HepG2 (cell line): ENCODE results near the gene L3MBTL1. TPM values are rescaled to one million over a fixed set of nuclear protein-coding genes. Genes with fewer than 3 reads are reported as not detected.

Source experiments
- ATF7 ChIP-seq, 2 experiments: fragments of 450-650 bp in 1 of 2; sonication (generic) in 1 of 2; formaldehyde crosslinking in 1 of 2; IDR thresholded peaks; 2 replicates each; pipeline versions ENCODE4 v1.4.0 to v1.6.1; 2016 to 2020; ENCODE audit warnings: antibody characterized with exemption in 1 of 2, mild to moderate bottlenecking in 1 of 2, missing genetic modification reagents in 1 of 2
- DPF2 ChIP-seq: sonication (generic); formaldehyde crosslinking; IDR thresholded peaks from 2 replicates; pipeline ENCODE4 v1.4.0; 2020; ENCODE audit warnings: mild to moderate bottlenecking, low read depth, missing genetic modification reagents, borderline replicate concordance
- MZF1 ChIP-seq: sonication (generic); formaldehyde crosslinking; IDR thresholded peaks from 2 replicates; pipeline ENCODE4 v1.8.1; 2023; ENCODE audit warnings: mild to moderate bottlenecking, missing genetic modification reagents, borderline replicate concordance
- NR1H2 ChIP-seq: sonication (generic); formaldehyde crosslinking; IDR thresholded peaks from 2 replicates; pipeline ENCODE4 v1.8.1; 2022; ENCODE audit warnings: low read depth, missing genetic modification reagents, borderline replicate concordance
- POLR2AphosphoS5 ChIP-seq: IDR thresholded peaks from 2 replicates; pipeline ENCODE4 v1.6.1; 2012; ENCODE audit warnings: low read depth, low read length
- RNF219 ChIP-seq: sonication (generic); formaldehyde crosslinking; IDR thresholded peaks from 2 replicates; pipeline ENCODE4 v1.5.0; 2020; ENCODE audit warnings: mild to moderate bottlenecking, missing genetic modification reagents
- SRSF4 ChIP-seq: fragments of 200-400 bp; formaldehyde crosslinking; IDR thresholded peaks from one replicate; pipeline ENCODE4 v1.6.1; 2018; ENCODE audit warnings: mild to moderate bottlenecking, low read depth, low read length, moderate library complexity; ENCODE audit not compliant: poor library complexity, severe bottlenecking
- SSRP1 ChIP-seq: IDR thresholded peaks from 2 replicates; pipeline ENCODE4 v1.6.1; 2016; ENCODE audit warnings: control low read depth
- ZC3H4 ChIP-seq: sonication (generic); formaldehyde crosslinking; IDR thresholded peaks from 2 replicates; pipeline ENCODE4 v1.4.0; 2020; ENCODE audit warnings: missing genetic modification reagents, borderline replicate concordance
- ZFP41 ChIP-seq: sonication (generic); formaldehyde crosslinking; IDR thresholded peaks from 2 replicates; pipeline ENCODE4 v1.4.0; 2020; ENCODE audit warnings: mild to moderate bottlenecking, missing genetic modification reagents, borderline replicate concordance
- ZNF235 ChIP-seq: sonication (generic); formaldehyde crosslinking; IDR thresholded peaks from 2 replicates; pipeline ENCODE4 v1.8.1; 2023; ENCODE audit warnings: mild to moderate bottlenecking, missing genetic modification reagents, borderline replicate concordance
- ZNF30 ChIP-seq: sonication (generic); formaldehyde crosslinking; IDR thresholded peaks from 2 replicates; pipeline ENCODE4 v1.5.0; 2020; ENCODE audit warnings: mild to moderate bottlenecking, missing genetic modification reagents
- ZNF350 ChIP-seq: sonication (generic); formaldehyde crosslinking; IDR thresholded peaks from 2 replicates; pipeline ENCODE4 v1.4.0; 2020; ENCODE audit warnings: mild to moderate bottlenecking, low read depth, missing genetic modification reagents, borderline replicate concordance
- ZNF382 ChIP-seq: sonication (generic); formaldehyde crosslinking; IDR thresholded peaks from 2 replicates; pipeline ENCODE4 v1.5.0; 2020; ENCODE audit warnings: missing genetic modification reagents, mild to moderate bottlenecking, borderline replicate concordance
- ZNF383 ChIP-seq: sonication (generic); formaldehyde crosslinking; IDR thresholded peaks from 2 replicates; pipeline ENCODE4 v1.4.0; 2020; ENCODE audit warnings: missing genetic modification reagents, mild to moderate bottlenecking, borderline replicate concordance
- ZNF543 ChIP-seq: sonication (generic); formaldehyde crosslinking; IDR thresholded peaks from 2 replicates; pipeline ENCODE4 v1.4.0; 2020; ENCODE audit warnings: mild to moderate bottlenecking, missing genetic modification reagents
- ZNF547 ChIP-seq: sonication (generic); formaldehyde crosslinking; IDR thresholded peaks from 2 replicates; pipeline ENCODE4 v1.5.1; 2020; ENCODE audit warnings: mild to moderate bottlenecking, missing genetic modification reagents
- ZNF598 ChIP-seq: sonication (generic); formaldehyde crosslinking; IDR thresholded peaks from 2 replicates; pipeline ENCODE4 v1.5.1; 2020; ENCODE audit warnings: mild to moderate bottlenecking, missing genetic modification reagents, borderline replicate concordance
- polyA plus RNA-seq, 8 experiments: library from polyadenylated mRNA; depleted of rRNA in 3 of 8; stranded (reverse) in 7 of 8; unstranded in 1 of 8; fragments of >200 nt; fragmentation: Illumina TruSeq in 4 of 8; extraction: Trizol in 4 of 8; gene quantifications; 2 replicates each; pipeline versions ENCODE4 v1.2.1 to v1.2.3, GENCODE V29; 2011 to 2016; ENCODE audit warnings: low read depth in 4 of 8, missing spikeins in 1 of 8, mixed read lengths in 1 of 8; ENCODE audit not compliant: insufficient read depth in 1 of 8
- total RNA-seq, 5 experiments: library from RNA; depleted of rRNA; stranded (reverse); fragments of >200 nt; fragmentation: Illumina TruSeq; extraction: Trizol; gene quantifications; 2 replicates each; pipeline ENCODE4 v1.2.3, GENCODE V29; 2016; ENCODE audit warnings: low read depth in 1 of 5
- TF ChIP-seq, protein P1 (sequence below): sonication (generic); formaldehyde crosslinking; IDR thresholded peaks from 2 replicates; pipeline ENCODE4 v1.5.0; 2020; ENCODE audit warnings: missing genetic modification reagents, mild to moderate bottlenecking, borderline replicate concordance
- TF ChIP-seq, protein P2 (sequence below): sonication (generic); formaldehyde crosslinking; IDR thresholded peaks from 2 replicates; pipeline ENCODE4 v1.5.0; 2020; ENCODE audit warnings: mild to moderate bottlenecking, missing genetic modification reagents, moderate library complexity
- TF ChIP-seq, protein P3 (sequence below): IDR thresholded peaks from 2 replicates; pipeline ENCODE4 v1.6.1; 2016; ENCODE audit warnings: low read depth
- TF ChIP-seq, protein P4 (sequence below): fragments of 450-650 bp; IDR thresholded peaks from 2 replicates; pipeline ENCODE4 v1.6.1; 2017

Gene L3MBTL1
- total and polyA plus RNA-seq, 2 of the 13 experiments (the other 11 are each of a cell fraction or from before 2014, with no cell fraction given), result 9.0 to 17.8 TPM

DNA sequence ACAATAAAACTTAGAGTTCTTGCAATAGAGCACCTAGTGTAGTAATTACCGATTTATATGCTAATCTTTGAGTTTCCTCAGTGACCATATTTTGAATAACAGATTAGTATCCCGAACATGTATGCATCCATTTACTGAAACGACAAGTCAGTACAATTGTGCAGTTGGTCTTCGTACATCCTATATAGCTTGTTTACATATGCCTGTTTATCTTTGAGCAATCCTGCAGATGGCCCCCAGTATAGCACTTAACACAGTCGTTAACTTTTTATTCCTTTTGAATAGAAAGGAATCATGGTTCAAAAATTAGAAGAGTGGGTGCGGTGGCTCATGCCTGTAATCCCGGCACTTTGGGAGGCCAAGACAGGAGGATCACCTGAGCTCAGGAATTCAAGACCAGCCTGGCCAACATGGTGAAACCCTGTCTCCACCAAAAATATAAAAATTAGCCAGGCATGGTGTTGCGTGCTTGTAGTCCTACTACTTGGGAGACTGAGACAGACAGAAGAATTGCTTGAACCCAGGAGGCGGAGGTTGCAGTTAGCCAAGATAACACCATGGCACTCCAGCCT is 43.2 kb upstream of the L3MBTL1 start (continued):
- no peak for TF ChIP-seq RNF219 (CRISPR knock-in tag)
- TF ChIP-seq ZNF30 (CRISPR knock-in tag), result no peak
- TF ChIP-seq ZNF598, result no peak
- TF ChIP-seq ZFP41 (CRISPR knock-in tag), result no peak
- no peak for TF ChIP-seq ZNF235
- peak; percentile 21; the same call in 1 of the 2 replicates for TF ChIP-seq POLR2AphosphoS5
- TF ChIP-seq ZNF382, result no peak
- TF ChIP-seq SRSF4, result peak; percentile 46
- TF ChIP-seq, protein P1, sequence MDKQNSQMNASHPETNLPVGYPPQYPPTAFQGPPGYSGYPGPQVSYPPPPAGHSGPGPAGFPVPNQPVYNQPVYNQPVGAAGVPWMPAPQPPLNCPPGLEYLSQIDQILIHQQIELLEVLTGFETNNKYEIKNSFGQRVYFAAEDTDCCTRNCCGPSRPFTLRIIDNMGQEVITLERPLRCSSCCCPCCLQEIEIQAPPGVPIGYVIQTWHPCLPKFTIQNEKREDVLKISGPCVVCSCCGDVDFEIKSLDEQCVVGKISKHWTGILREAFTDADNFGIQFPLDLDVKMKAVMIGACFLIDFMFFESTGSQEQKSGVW (CRISPR knock-in tag), result no peak
- no peak for TF ChIP-seq ZNF383
- no peak for TF ChIP-seq MZF1 (CRISPR knock-in tag)
- TF ChIP-seq, protein P2, sequence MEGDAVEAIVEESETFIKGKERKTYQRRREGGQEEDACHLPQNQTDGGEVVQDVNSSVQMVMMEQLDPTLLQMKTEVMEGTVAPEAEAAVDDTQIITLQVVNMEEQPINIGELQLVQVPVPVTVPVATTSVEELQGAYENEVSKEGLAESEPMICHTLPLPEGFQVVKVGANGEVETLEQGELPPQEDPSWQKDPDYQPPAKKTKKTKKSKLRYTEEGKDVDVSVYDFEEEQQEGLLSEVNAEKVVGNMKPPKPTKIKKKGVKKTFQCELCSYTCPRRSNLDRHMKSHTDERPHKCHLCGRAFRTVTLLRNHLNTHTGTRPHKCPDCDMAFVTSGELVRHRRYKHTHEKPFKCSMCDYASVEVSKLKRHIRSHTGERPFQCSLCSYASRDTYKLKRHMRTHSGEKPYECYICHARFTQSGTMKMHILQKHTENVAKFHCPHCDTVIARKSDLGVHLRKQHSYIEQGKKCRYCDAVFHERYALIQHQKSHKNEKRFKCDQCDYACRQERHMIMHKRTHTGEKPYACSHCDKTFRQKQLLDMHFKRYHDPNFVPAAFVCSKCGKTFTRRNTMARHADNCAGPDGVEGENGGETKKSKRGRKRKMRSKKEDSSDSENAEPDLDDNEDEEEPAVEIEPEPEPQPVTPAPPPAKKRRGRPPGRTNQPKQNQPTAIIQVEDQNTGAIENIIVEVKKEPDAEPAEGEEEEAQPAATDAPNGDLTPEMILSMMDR, result no peak
- TF ChIP-seq ZNF547 (CRISPR knock-in tag), result no peak
- peak; percentile 23; the same call in 1 of the 2 replicates for TF ChIP-seq SSRP1
- TF ChIP-seq, protein P3, sequence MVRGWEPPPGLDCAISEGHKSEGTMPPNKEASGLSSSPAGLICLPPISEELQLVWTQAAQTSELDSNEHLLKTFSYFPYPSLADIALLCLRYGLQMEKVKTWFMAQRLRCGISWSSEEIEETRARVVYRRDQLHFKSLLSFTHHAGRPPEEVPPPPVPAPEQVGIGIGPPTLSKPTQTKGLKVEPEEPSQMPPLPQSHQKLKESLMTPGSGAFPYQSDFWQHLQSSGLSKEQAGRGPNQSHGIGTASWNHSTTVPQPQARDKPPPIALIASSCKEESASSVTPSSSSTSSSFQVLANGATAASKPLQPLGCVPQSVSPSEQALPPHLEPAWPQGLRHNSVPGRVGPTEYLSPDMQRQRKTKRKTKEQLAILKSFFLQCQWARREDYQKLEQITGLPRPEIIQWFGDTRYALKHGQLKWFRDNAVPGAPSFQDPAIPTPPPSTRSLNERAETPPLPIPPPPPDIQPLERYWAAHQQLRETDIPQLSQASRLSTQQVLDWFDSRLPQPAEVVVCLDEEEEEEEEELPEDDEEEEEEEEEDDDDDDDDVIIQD (CRISPR knock-in tag), result no peak
- TF ChIP-seq ZNF543 (CRISPR knock-in tag), result no peak
- peak; percentile 90 for TF ChIP-seq ZC3H4 (CRISPR knock-in tag)
- no peak for TF ChIP-seq NR1H2 (CRISPR knock-in tag)
- no peak for TF ChIP-seq ZNF350 (CRISPR knock-in tag)
- TF ChIP-seq ATF7 (IDR thresholded peaks at IDR 0.05), result no peak
- TF ChIP-seq ATF7 (CRISPR knock-in tag; IDR thresholded peaks at IDR 0.05), result no peak
- TF ChIP-seq, protein P4, sequence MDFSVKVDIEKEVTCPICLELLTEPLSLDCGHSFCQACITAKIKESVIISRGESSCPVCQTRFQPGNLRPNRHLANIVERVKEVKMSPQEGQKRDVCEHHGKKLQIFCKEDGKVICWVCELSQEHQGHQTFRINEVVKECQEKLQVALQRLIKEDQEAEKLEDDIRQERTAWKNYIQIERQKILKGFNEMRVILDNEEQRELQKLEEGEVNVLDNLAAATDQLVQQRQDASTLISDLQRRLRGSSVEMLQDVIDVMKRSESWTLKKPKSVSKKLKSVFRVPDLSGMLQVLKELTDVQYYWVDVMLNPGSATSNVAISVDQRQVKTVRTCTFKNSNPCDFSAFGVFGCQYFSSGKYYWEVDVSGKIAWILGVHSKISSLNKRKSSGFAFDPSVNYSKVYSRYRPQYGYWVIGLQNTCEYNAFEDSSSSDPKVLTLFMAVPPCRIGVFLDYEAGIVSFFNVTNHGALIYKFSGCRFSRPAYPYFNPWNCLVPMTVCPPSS, result no peak
- TF ChIP-seq DPF2 (CRISPR knock-in tag), result no peak
